GM21447 (cell line): ENCODE results near the gene RILP.
"Not testable (repeated sequence)": the region's sequence is repeated elsewhere in the genome, so short reads cannot be mapped to it uniquely, and the experiment has no call there.

Experiments used
- ATAC-seq: cut with Tn5 transposase; IDR thresholded peaks from one replicate; pipeline ENCODE4 v1.9.1; 2021; ENCODE audit not compliant: unreplicated experiment

RILP gene

DNA sequence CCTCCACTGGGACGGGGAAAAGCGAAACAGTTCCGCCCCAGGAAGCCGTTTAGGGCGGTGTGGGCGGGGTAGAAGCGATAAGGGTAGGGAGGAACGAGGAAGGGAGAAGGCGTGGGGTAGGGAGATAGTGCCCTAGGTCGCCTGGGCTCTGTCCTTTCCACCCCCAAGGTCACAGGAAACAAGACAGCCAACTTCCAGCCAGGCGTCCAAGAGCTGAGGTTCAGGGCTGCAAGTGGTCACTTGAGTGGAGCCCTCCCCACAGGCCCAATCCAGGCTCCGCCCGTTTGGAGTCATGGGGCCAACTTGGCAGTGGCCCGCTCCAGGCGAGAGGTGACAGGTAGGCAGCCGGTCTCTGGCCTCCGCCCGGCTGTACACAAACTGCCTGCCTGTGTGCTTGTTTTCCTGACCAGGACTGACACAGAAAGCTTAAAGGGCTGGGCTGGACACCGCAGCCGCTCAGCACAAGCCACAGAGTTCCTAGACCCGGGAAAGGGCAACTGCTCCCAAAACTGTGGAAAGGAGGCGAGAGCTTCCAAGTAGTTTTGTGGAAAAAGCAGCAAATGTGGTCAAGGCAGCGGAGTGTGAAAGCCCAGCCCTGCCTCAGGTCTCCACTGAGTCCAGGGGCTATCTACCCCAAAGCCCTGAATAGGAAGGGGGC lies at the start of gene RILP:
TSS of gene RILP (minus strand) at position 23 of the 658 bp plus-strand sequence. CDS start 62 bp downstream, outside the sequence.
- peak; percentile 11 for ATAC-seq

DNA sequence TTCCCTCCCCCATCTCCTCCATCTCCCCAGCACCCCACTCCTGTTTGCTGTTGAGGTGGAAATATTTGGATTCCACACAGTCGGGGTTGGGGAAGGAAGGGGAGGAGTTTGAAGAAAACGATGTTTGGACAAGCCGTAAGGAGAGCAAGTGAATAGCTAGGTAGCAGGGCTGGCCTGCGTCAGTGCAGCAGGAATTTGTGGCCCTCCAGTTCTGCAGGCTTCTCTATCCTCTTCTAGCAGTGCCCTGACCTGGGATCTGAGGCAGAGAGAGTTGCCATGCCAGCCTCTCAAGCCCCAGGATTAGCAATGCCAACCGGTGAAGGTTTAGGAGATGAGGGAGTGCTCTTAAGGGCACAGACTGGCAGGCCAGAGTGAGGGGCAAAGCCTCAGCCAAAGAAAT lies 48.0 kb upstream of the RILP start:
- ATAC-seq, result no peak

GRCh38 chr17:1695365-1695764 lies 45.7 kb upstream of the RILP start:
- no peak for ATAC-seq

DNA sequence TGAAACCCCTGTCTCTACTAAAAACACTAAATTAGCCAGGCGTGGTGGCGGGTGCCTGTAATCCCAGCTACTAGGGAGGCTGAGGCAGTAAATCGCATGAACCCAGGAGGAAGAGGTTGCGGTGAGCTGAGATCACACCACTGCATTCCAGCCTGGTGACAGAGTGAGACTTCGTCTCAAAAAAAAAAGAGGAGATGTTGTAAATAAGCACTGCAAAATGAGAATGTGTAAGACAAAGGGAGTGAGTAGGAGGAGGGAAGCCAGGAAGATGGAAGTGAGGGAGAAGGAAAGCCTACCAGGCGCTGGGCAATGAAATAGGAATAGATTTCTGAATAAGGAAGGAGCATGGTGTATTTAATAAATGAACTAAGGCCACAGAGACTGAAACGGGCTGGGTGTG lies 43.7 kb upstream of the RILP start:
- no peak for ATAC-seq

DNA sequence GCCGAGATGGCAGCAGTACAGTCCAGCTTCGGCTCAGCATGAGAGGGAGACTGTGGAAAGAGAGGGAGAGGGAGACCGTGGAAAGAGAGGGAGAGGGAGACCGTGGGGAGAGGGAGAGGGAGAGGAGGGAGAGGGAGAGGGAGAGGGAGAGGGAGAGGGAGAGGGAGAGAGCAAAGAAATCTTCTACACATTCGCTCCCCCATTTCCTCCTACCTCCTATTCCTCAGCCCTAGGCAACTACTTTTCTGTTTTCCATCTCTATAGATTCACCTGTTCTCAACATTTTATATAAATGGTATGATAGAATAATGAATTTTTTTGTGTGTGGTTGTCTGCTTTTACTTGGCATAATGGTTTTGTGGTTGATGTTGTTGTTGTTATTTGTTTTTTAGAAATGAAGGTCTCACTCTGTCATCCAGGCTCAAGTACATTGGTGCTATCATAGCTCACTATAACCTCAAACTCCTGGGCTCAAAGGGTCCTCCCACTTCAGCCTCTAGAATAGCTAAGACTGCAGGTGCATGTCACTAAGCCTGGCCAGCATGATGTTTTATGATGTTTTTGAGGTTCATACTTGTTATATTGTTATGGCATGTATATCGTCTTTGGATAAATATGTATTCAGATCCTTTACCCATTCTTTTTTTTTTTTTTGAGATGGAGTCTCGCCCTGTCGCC lies 41.0 kb upstream of the RILP start:
- no peak for ATAC-seq

- not testable (repeated sequence) for ATAC-seq
Measured at GRCh38 chr17:1688405-1688804, 38.7 kb upstream of the RILP start.

- ATAC-seq, result no peak
Measured at GRCh38 chr17:1686086-1686485, 36.4 kb upstream of the RILP start.

DNA sequence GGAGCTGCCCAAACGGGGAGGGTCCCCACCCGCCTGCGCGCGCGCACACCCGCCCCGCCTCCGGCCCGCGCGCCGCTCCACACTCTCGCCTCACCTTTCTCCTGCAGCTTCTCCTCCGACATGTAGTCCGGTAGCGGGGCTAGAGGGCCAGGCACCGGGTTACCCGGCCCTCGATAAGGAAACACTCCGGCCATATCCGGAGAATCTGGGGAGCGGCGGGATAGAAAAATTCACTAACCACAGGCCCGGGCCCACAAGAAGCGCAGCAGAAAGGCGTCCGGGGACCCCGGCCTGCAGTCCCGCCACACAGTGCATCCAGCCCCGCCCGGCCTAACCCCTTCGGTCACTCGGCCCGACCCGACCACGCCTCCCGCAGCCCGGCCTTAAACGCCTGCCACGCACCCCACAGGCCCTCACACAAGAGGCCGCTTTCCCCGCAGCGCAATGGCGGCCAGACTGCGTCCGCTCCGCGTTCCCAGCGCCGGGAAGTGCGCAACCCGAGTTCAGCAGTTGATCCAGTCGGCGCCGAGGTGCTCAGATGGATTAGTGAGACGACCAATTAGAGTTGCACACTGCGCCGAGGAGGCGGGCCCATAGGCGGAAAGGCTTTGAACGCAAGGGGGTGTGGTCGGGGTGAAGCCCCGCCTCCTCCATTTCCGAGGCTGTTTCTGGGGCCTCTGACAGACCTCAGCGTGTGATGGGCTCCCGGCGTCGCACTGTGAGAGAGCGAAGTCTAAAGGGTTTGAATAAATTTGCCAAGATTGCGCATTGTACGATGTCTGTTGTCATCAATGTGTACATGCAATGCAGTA lies 34.9 kb upstream of the RILP start, which contains the start of gene PRPF8:
TSS of gene PRPF8 (minus strand) at position 490 of the 812 bp plus-strand sequence. CDS start at position 194, 296 bp downstream.
- ATAC-seq, result peak; percentile 98

- no peak for ATAC-seq
Measured at GRCh38 chr17:1683459-1683858, 33.8 kb upstream of the RILP start.

- ATAC-seq, result no peak
Measured at GRCh38 chr17:1676401-1676800, 26.7 kb upstream of the RILP start.

DNA sequence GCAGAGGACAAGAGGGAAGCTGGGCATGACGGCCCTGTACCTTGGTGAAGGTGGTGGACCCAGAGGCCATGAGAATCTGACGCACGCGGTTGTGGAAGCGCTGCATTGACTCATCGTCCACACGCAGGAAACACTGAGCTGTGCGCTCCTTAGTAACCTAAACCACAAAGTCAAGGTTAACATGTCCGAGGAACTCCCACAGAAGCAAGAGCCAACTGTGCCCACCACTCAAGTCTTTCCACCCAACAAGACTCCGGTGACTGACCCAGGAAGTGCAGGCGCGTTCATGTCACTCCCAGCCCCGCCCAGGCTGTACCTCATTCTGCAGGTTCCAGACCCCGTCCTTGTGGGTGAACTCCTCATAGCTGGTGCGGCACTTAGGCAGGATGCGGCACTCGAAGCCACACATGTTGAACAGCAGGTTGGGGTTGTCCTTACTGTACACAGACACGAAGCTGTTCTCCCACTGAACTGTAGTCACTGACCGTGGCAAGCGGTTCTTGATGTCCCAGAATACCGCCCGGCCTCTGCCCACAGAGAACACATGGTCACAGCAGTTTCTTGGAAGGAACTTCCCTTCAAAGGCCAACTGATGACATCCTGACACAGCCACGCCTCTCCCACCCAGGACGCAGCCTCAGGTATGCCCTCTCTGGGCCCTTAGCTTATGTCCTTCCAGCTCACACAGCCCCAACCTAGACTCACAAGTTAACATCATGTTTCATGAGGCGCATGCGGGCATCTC lies 23.5 kb upstream of the RILP start:
- ATAC-seq, result no peak

DNA sequence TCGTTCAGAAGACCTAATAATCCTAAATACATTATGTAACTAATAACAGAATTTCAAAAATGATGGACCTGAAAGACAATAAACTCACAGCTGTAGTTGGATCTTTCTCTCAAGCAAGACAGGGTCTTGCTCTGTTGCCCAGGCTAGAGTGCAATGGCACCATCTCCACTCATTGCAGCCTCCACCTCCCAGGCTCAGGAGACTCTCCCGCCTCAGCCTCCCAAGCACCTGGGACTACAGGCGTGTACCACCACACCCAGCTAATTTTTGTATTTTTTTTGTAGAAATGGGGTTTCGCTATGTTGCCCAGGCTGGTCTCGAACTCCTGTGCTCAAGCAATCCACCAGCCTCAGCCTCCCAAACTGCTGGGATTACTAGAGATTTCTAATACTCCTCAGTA lies 14.3 kb upstream of the RILP start:
- ATAC-seq, result not testable (repeated sequence)

- no peak for ATAC-seq
Measured at GRCh38 chr17:1661045-1661444, 11.4 kb upstream of the RILP start.

GRCh38 chr17:1658100-1658499 lies 8.4 kb upstream of the RILP start:
- no peak for ATAC-seq

DNA sequence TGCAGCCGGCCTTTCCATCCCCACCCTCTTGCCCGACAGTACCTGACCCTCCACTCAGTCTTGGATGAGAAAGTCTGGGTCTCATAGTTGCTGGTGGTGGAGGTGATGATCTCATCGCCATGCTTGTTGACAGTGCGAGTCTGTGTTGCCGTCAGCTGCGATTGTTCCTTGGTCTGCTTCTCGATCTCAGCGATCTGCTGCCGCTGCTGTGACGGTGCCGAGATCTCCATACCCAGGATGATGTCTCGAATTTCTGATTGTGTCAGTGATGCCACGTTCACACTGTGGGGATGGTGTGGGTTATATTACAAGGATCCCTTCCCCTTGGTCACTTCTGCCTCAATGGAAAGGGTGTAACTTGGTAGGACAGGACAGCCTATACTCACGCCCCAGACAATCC lies 4.1 kb upstream of the RILP start:
- ATAC-seq, result no peak

DNA sequence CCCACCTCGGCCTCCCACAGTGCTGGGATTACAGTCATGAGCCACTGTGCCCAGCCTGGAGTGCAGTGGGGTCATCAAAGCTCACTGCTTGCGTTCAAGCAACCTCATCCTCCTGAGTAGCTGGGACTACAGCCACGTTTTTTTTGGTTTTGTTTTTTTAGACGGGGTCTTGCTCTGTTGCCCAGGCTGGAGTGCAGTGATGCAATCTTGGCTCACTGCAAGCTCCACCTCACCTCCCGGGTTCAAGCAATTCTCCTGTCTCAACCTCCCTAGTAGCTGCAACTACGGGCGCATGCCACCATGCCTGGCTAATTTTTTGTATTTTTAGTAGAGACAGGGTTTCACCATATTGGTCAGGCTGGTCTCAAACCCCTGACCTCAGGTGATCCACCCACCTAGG lies 3.1 kb upstream of the RILP start:
- not testable (repeated sequence) for ATAC-seq

- ATAC-seq, result no peak
Measured at GRCh38 chr17:1651559-1651844, 1.8 kb upstream of the RILP start.

DNA sequence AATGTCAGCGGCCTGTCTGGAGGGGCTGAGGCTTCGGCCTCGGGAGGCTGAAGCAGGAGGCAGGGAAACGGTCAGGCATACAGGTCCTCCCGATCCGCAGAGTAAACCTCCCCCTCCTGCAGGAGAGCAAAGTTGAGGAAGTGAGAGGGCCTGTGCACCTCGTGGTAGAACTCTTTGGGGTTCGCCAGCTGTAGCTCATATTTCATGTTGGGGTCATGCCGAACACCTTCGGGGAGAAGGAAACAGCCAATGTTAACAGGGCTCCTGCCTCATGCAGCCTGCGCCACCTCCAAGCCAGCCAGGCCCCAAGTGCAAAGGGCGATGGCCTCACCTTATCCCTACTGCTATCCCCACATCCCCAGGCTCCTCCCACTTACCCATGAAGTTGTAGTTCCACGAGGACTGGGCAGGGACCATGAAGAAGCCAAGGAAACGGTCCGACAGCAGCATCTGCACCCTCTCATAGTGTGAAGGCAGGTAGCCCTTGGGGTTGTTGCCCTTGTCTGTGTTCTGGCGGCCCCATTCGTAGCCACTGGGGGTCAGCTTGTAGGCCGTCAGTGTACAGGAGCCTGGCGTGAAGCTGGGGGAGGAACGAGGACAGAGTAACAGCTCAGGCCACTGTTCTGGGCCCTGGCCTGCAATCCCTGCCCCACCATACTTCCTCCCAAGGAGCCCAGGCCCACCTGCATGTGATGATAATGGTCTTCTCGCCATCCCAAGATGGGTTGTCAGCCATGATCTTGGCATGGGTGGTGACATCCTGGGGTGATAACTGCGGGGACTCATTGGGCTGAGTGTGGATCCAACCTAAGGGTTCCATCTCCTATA lies 1.3 kb upstream of the RILP start:
- no peak for ATAC-seq

DNA sequence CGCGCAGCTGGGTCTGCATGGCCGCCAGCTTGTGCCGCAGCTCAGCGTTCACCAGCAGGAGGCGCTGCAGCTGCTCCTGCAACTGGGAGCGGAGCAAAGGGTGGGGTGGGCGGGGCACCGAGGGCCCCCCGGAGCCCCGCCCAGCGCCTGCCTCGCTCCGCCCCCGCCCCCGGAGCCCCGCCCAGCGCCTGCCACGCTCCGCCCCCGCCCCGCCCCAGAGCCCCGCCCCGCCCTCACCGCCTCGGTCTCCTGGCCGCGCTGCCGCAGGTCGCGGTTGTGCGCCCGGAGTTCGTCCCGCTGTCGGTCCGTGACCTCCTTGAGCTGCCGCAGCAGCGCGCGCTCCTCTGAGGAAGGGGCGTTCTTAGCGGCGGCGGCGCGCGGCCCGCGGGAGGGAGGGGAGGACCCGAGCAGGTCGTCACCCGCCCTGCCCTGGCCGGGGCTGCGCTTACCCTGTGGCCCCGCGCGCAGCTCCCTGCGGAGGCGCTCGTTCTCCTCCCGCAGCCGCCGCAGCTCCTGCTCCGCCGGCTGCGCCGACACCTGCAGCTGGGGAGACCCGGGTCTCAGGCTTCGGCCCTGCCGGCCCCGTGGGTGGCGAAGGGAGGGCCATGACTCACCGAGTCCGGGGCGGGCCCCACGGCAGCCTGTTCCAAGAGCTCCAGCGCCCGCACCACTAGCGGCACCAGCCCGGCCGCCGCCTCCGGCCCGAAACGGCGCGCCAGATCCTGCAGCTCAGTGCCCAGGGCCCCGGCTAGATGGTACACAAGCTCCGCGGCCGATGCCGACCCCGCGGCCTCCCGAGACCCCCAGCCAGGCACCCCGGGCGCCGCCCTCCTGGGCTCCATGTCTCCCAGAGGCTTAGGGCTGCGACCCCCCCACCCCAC lies 463 bp downstream of the RILP start:
- ATAC-seq, result peak; percentile 31
